Measurements from ENCODE around the gene LRRC63.

Gene LRRC63

DNA sequence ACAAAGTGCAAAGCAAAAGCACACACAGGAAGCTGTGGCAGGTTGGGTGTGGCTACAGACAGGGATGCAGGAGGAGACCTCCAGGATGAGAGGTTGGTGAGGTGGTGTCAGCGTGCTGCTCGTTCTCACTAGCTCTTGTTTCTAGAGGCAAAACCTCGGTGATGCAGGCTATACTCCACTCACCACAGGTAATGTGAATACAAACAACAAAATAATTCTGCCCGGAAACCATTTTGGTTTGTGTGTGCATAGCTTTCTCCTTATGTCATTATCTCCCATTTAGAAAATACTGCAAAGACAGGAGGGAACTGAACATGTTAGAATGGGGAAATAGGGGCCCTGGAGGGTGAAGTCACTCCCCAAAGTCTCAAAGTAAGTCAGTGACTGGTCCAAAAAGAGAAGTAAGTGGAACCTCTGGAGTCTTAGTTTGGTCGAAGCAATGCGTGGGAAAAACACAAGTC is 39.2 kb upstream of the LRRC63 start:
- H3K4me3 ChIP-seq (ENCODE audit: low read depth, low read length) = no peak overlapping the region
- DNase-seq (ENCODE audit: low read depth) = no peak
- TF ChIP-seq, protein P1, sequence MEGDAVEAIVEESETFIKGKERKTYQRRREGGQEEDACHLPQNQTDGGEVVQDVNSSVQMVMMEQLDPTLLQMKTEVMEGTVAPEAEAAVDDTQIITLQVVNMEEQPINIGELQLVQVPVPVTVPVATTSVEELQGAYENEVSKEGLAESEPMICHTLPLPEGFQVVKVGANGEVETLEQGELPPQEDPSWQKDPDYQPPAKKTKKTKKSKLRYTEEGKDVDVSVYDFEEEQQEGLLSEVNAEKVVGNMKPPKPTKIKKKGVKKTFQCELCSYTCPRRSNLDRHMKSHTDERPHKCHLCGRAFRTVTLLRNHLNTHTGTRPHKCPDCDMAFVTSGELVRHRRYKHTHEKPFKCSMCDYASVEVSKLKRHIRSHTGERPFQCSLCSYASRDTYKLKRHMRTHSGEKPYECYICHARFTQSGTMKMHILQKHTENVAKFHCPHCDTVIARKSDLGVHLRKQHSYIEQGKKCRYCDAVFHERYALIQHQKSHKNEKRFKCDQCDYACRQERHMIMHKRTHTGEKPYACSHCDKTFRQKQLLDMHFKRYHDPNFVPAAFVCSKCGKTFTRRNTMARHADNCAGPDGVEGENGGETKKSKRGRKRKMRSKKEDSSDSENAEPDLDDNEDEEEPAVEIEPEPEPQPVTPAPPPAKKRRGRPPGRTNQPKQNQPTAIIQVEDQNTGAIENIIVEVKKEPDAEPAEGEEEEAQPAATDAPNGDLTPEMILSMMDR (conservative IDR thresholded peaks at IDR 0.05; ENCODE audit: low read depth, low read length) = no peak

DNA sequence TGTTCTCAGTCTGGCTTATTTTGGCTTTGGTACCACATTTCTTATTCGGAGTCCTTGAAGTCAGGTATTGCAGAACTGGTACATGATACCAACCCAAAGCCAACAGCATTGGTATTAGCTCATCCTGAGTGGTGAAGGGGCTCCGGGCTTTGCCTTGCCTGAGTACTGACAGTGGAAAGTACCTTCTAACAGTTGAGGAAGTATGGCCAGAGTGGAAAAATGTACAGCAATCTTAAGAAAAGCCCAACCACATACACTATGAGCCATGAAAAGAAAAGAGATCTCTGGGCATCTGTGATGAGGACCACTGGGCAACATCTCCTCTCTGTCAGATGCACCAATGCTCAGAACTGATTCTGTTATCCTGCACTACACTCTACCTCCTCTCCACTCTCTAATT is 38.1 kb upstream of the LRRC63 start:
- TF ChIP-seq, protein P1 (conservative IDR thresholded peaks at IDR 0.05; ENCODE audit: low read depth, low read length) = no peak
- no peak overlapping the region for H3K4me3 ChIP-seq (ENCODE audit: low read depth, low read length)
- no peak for DNase-seq (ENCODE audit: low read depth)

- no peak for DNase-seq (ENCODE audit: low read depth)
- TF ChIP-seq, protein P1 (conservative IDR thresholded peaks at IDR 0.05; ENCODE audit: low read depth, low read length) = no peak
- no peak overlapping the region for H3K4me3 ChIP-seq (ENCODE audit: low read depth, low read length)
Observed at GRCh38 chr13:46176756-46177155, 35.0 kb upstream of the LRRC63 start.

GRCh38 chr13:46178143-46178542 is 33.6 kb upstream of the LRRC63 start:
- no peak overlapping the region for H3K4me3 ChIP-seq (ENCODE audit: low read depth, low read length)
- TF ChIP-seq, protein P1 (conservative IDR thresholded peaks at IDR 0.05; ENCODE audit: low read depth, low read length) = no peak
- DNase-seq (ENCODE audit: low read depth) = no peak

DNA sequence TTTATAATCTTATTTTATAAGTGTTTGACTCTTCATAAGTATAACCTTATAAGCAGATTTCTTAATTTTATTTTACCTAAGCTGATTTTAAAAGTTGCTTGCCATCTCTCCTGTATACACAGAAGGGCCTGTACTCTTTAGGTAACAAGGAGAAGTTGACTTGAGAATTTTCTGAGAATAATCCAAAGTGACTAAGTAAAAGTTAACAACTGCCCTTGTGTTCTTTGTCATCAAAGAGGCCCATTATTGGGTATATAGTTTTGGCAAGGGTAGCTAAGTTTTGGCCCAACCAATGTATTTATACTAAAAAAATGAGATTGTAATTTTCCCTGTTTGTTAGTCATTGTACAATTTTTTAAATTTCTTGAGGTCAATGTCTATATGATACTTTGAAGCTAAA is 32.9 kb upstream of the LRRC63 start:
- TF ChIP-seq, protein P1 (conservative IDR thresholded peaks at IDR 0.05; ENCODE audit: low read depth, low read length) = no peak
- DNase-seq (ENCODE audit: low read depth) = no peak
- H3K4me3 ChIP-seq (ENCODE audit: low read depth, low read length) = no peak overlapping the region

- H3K4me3 ChIP-seq (ENCODE audit: low read depth, low read length) = no peak overlapping the region
- TF ChIP-seq, protein P1 (conservative IDR thresholded peaks at IDR 0.05; ENCODE audit: low read depth, low read length) = no peak
- DNase-seq (ENCODE audit: low read depth) = no peak
Observed at GRCh38 chr13:46179491-46179908, 32.2 kb upstream of the LRRC63 start.

- TF ChIP-seq, protein P1 (conservative IDR thresholded peaks at IDR 0.05; ENCODE audit: low read depth, low read length) = no peak
- no peak for DNase-seq (ENCODE audit: low read depth)
- no peak overlapping the region for H3K4me3 ChIP-seq (ENCODE audit: low read depth, low read length)
Observed at GRCh38 chr13:46179969-46180763, 31.6 kb upstream of the LRRC63 start.

Measured in choroid plexus epithelial cell (primary cell).